SHP77 treated with DMSO at 0.1 percent for 48 hours (cell line): ENCODE data around the gene DYNC1I1.
"Not testable (repeated sequence)": the region's sequence is repeated elsewhere in the genome, so short reads cannot be mapped to it uniquely, and the experiment has no call there.

Experiments
- DNase-seq: peaks from one replicate; lab custom pipeline; 2025; lab: John Stamatoyannopoulos, UW

DYNC1I1 gene

GRCh38 chr7:95910341-95910740, 138.0 kb downstream of the DYNC1I1 start:
- no peak for DNase-seq

GRCh38 chr7:95915731-95916130, 143.4 kb downstream of the DYNC1I1 start:
- peak; percentile 23 for DNase-seq

GRCh38 chr7:95916573-95917297, 144.4 kb downstream of the DYNC1I1 start:
- peak; percentile 47 for DNase-seq

- no peak for DNase-seq
Measured at GRCh38 chr7:95917634-95918033, 145.3 kb downstream of the DYNC1I1 start.

GRCh38 chr7:95919556-95919955, 147.2 kb downstream of the DYNC1I1 start:
- DNase-seq: no peak

GRCh38 chr7:95921543-95921942, 149.2 kb downstream of the DYNC1I1 start:
- DNase-seq: no peak

GRCh38 chr7:95922191-95922590, 149.8 kb downstream of the DYNC1I1 start:
- no peak for DNase-seq

- DNase-seq: no peak
Measured at GRCh38 chr7:95925236-95925635, 152.9 kb downstream of the DYNC1I1 start.

- DNase-seq: no peak
Measured at GRCh38 chr7:95925971-95926370, 153.6 kb downstream of the DYNC1I1 start.

GRCh38 chr7:95927756-95928155, 155.4 kb downstream of the DYNC1I1 start:
- no peak for DNase-seq

- no peak for DNase-seq
Measured at GRCh38 chr7:95929710-95930280, 157.4 kb downstream of the DYNC1I1 start.

GRCh38 chr7:95931460-95932232, 159.3 kb downstream of the DYNC1I1 start:
- DNase-seq: no peak

- peak; percentile 84 for DNase-seq
Measured at GRCh38 chr7:95933618-95934017, 161.3 kb downstream of the DYNC1I1 start.

GRCh38 chr7:95944867-95945266, 172.5 kb downstream of the DYNC1I1 start:
- not testable (repeated sequence) for DNase-seq

- no peak for DNase-seq
Measured at GRCh38 chr7:95950698-95951097, 178.3 kb downstream of the DYNC1I1 start.

GRCh38 chr7:95951531-95951930, 179.2 kb downstream of the DYNC1I1 start:
- DNase-seq: no peak

GRCh38 chr7:95951997-95952795, 179.8 kb downstream of the DYNC1I1 start:
- no peak for DNase-seq

- no peak for DNase-seq
Measured at GRCh38 chr7:95952851-95953250, 180.5 kb downstream of the DYNC1I1 start.

GRCh38 chr7:95955748-95956147, 183.4 kb downstream of the DYNC1I1 start:
- DNase-seq: no peak

GRCh38 chr7:95957510-95957909, 185.2 kb downstream of the DYNC1I1 start:
- no peak for DNase-seq

- DNase-seq: no peak
Measured at GRCh38 chr7:95960706-95961244, 188.4 kb downstream of the DYNC1I1 start.

- DNase-seq: no peak
Measured at GRCh38 chr7:95963446-95963990, 191.2 kb downstream of the DYNC1I1 start.
